GM12878 (cell line): ENCODE data around the gene NOVA2.
A peak's percentile ranks its signal among the peaks of the same experiment; 100 is the strongest.

Source experiments
- ATF7 ChIP-seq: fragments of 450-650 bp; IDR thresholded peaks from 2 replicates; pipeline ENCODE4 v1.6.1; 2016; ENCODE audit warnings: low read depth, mild to moderate bottlenecking
- CREB1 ChIP-seq: IDR thresholded peaks from 2 replicates; pipeline ENCODE4 v1.6.1; 2012; ENCODE audit warnings: low read depth, mild to moderate bottlenecking, inconsistent platforms
- CTCF ChIP-seq, 3 experiments: IDR thresholded peaks in 2 of 3; conservative IDR thresholded peaks in 1 of 3; 2 replicates each; pipeline ENCODE4 v1.5.1; 2011; ENCODE audit warnings: low read depth in 3 of 3, low read length in 3 of 3, mild to moderate bottlenecking in 3 of 3, control low read depth in 2 of 3, moderate library complexity in 2 of 3, inconsistent platforms in 1 of 3, mixed read lengths in 1 of 3; ENCODE audit not compliant: control insufficient read depth in 2 of 3, insufficient read depth in 1 of 3; ENCODE audit errors: extremely low read depth in 1 of 3
- EZH2 ChIP-seq: IDR thresholded peaks from 2 replicates; pipeline ENCODE4 v1.6.1; 2012; ENCODE audit warnings: low read depth, mild to moderate bottlenecking, control low read depth, inconsistent platforms, low read length, borderline replicate concordance; ENCODE audit not compliant: control insufficient read depth
- POLR2A ChIP-seq: IDR thresholded peaks from 2 replicates; pipeline ENCODE4 v1.6.1; 2011; ENCODE audit warnings: low read depth, mild to moderate bottlenecking, low read length
- STAT1 ChIP-seq: fragments of 450-650 bp; conservative IDR thresholded peaks from 2 replicates; pipeline ENCODE4 v1.6.1; 2014; ENCODE audit warnings: antibody characterized with exemption, mild to moderate bottlenecking
- TBL1XR1 ChIP-seq: IDR thresholded peaks from 2 replicates; pipeline ENCODE4 v1.6.1; 2012; ENCODE audit warnings: low read depth, low read length, improper control_type of control experiment
- ZNF217 ChIP-seq: fragments of 450-650 bp; IDR thresholded peaks from 2 replicates; pipeline ENCODE4 v1.6.1; 2017; ENCODE audit warnings: antibody characterized with exemption, mild to moderate bottlenecking
- TF ChIP-seq, protein P1 (sequence below): fragments of 450-650 bp; formaldehyde crosslinking; IDR thresholded peaks from 2 replicates; pipeline ENCODE4 v1.4.0; 2022; ENCODE audit warnings: mild to moderate bottlenecking, moderate library complexity

DNA sequence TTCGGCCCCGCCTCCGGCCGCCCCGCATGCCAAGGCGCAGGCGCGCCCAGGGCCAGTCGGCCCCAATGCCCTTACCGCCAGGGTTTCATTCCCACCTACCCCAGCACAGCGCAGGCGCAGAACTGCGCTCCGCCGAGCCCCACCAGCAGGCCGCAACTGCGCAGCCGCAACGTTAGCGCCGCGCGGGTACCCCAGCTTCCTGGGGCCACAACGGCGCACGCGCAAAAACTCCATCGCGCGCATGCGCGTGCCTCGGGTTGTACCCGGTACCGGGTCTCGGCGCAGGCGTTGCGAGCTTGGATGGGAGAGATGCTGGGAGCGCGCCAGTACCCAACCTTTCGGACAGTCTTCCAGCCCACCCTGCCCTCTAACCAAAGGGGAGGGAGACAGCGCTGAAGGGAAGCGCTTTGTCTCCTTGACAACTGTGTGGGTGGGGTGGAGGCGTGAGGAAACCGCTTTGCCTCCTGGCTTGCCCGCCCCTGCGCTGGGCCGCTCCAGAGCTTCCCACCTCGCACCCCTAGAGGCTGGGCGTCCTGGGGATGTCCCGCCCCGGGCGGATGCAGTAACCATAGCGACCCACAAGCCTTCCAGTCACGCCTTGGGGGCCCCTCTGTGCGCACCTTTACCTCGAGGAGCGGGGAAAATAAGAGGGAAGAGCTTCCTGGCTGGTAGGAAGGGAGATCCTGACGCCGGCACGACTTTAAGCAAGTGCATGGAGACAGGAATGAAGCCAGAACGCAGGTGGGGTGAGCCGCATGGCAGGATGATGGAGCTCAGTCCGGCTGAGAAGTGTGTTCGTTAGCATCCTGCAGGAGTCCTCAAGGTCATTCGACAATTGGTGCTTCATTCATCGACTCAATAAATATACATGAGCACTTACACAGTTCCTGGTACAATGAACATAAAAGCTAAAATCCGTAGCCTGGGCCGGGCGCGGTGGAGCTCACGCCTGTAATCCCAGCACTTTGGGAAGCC, 70.7 kb downstream of the NOVA2 start:
- TF ChIP-seq CTCF (IDR thresholded peaks at IDR 0.05 in 2 of 3, conservative IDR thresholded peaks at IDR 0.05 in 1 of 3; ENCODE audit: control insufficient read depth in 2 of 3, extremely low read depth in 1 of 3, insufficient read depth in 1 of 3, low read depth in 3 of 3, low read length in 3 of 3), result no peak
- TF ChIP-seq EZH2, result no peak
- TF ChIP-seq CREB1, result no peak
- no peak for TF ChIP-seq TBL1XR1
- TF ChIP-seq STAT1, result 0 out of 2 replicates have a peak, but pooled peaks have one; percentile 64
- no peak; the same call in 1 of the 2 replicates for TF ChIP-seq ATF7
- TF ChIP-seq ZNF217, result no peak
- TF ChIP-seq, protein P1, sequence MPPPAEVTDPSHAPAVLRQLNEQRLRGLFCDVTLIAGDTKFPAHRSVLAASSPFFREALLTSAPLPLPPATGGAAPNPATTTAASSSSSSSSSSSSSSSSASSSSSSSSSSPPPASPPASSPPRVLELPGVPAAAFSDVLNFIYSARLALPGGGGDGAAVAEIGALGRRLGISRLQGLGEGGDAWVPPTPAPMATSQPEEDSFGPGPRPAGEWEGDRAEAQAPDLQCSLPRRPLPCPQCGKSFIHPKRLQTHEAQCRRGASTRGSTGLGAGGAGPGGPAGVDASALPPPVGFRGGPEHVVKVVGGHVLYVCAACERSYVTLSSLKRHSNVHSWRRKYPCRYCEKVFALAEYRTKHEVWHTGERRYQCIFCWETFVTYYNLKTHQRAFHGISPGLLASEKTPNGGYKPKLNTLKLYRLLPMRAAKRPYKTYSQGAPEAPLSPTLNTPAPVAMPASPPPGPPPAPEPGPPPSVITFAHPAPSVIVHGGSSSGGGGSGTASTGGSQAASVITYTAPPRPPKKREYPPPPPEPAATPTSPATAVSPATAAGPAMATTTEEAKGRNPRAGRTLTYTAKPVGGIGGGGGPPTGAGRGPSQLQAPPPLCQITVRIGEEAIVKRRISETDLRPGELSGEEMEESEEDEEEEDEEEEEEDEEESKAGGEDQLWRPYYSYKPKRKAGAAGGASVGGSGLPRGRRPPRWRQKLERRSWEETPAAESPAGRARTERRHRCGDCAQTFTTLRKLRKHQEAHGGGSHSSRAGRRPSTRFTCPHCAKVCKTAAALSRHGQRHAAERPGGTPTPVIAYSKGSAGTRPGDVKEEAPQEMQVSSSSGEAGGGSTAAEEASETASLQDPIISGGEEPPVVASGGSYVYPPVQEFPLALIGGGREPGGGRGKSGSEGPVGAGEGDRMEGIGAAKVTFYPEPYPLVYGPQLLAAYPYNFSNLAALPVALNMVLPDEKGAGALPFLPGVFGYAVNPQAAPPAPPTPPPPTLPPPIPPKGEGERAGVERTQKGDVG (CRISPR knock-in tag), result no peak
- peak; percentile 84 for TF ChIP-seq POLR2A
